Neural cell (in vitro differentiated cells): ENCODE results near the gene PAMR1. TPM values are rescaled to one million over a fixed set of nuclear protein-coding genes. Genes with fewer than 3 reads are reported as not detected.
A peak's percentile ranks its signal among the peaks of the same experiment; 100 is the strongest.

Source experiments
- H2AFZ ChIP-seq: fragments of 200-600, 300-800 bp; sonication (generic), shearing (Covaris generic); 2 replicates; pipeline ENCODE4 v1.6.0; 2014; ENCODE audit warnings: low read depth, mild to moderate bottlenecking, antibody characterized with exemption, low read length, moderate library complexity
- H3F3A ChIP-seq: fragments of 200-600 bp; shearing (Covaris generic); 2 replicates; pipeline ENCODE4 v1.6.1; 2016; ENCODE audit warnings: mild to moderate bottlenecking, moderate library complexity, mixed read lengths, antibody characterized with exemption, low read length; ENCODE audit not compliant: insufficient read depth, poor library complexity, severe bottlenecking
- H3K27ac ChIP-seq: fragments of 200-600, 300-800 bp; sonication (generic), shearing (Covaris generic); 2 replicates; pipeline ENCODE4 v1.5.1; 2014; ENCODE audit warnings: mild to moderate bottlenecking, low read length, moderate library complexity
- H3K27me3 ChIP-seq: fragments of 300-800, 200-600 bp; sonication (generic), shearing (Covaris generic); 2 replicates; pipeline ENCODE4 v1.6.0; 2014; ENCODE audit warnings: mild to moderate bottlenecking, low read depth, low read length, moderate library complexity; ENCODE audit not compliant: insufficient read depth
- H3K36me3 ChIP-seq: fragments of 300-800, 200-600 bp; sonication (generic), shearing (Covaris generic); 2 replicates; pipeline ENCODE4 v1.5.1; 2014; ENCODE audit warnings: mild to moderate bottlenecking, antibody characterized with exemption, low read length, moderate library complexity; ENCODE audit not compliant: insufficient read depth
- H3K4me2 ChIP-seq: fragments of 300-800, 200-600 bp; sonication (generic), shearing (Covaris generic); 2 replicates; pipeline ENCODE4 v1.6.0; 2014; ENCODE audit warnings: mild to moderate bottlenecking, low read length
- H3K4me3 ChIP-seq: fragments of 300-800, 200-600 bp; sonication (generic), shearing (Covaris generic); 2 replicates; pipeline ENCODE4 v1.5.1; 2014; ENCODE audit warnings: mild to moderate bottlenecking, low read length, moderate library complexity
- H3K79me2 ChIP-seq: fragments of 200-600 bp; shearing (Covaris generic); replicated peaks from 2 replicates; pipeline ENCODE4 v1.6.0; 2014; ENCODE audit warnings: mild to moderate bottlenecking, low read length, moderate library complexity; ENCODE audit not compliant: insufficient read depth
- H3K9ac ChIP-seq: fragments of 300-800, 200-600 bp; sonication (generic), shearing (Covaris generic); 2 replicates; pipeline ENCODE4 v1.6.1; 2016; ENCODE audit warnings: mild to moderate bottlenecking, low read length, mixed read lengths
- H3K9me2 ChIP-seq: fragments of 200-600 bp; shearing (Covaris generic); 2 replicates; pipeline ENCODE4 v1.6.1; 2016; ENCODE audit warnings: mild to moderate bottlenecking, low read length, mixed read lengths; ENCODE audit not compliant: insufficient read depth
- H3K9me3 ChIP-seq: fragments of 200-600, 300-800 bp; sonication (generic), shearing (Covaris generic); 2 replicates; pipeline ENCODE4 v1.6.1; 2016; ENCODE audit warnings: mild to moderate bottlenecking, mixed run types, low read length, moderate library complexity, mixed read lengths
- H4K20me1 ChIP-seq: fragments of 200-600 bp; shearing (Covaris generic); 2 replicates; pipeline ENCODE4 v1.6.1; 2016; ENCODE audit warnings: mild to moderate bottlenecking, mixed run types; ENCODE audit not compliant: insufficient read depth
- CTCF ChIP-seq: fragments of 450-650 bp; IDR thresholded peaks from 2 replicates; pipeline ENCODE4 v1.5.1; 2014; ENCODE audit warnings: antibody characterized with exemption, mild to moderate bottlenecking, moderate library complexity; ENCODE audit not compliant: poor library complexity, severe bottlenecking
- EP300 ChIP-seq: fragments of 450-650 bp; conservative IDR thresholded peaks from 2 replicates; pipeline ENCODE4 v1.6.1; 2014; ENCODE audit warnings: antibody characterized with exemption, mild to moderate bottlenecking, moderate library complexity; ENCODE audit not compliant: poor library complexity, severe bottlenecking
- EZH2 ChIP-seq: fragments of 200-600, 300-800 bp; shearing (Covaris generic), sonication (generic); IDR thresholded peaks from 2 replicates; pipeline ENCODE4 v1.6.1; 2014; ENCODE audit warnings: antibody characterized with exemption, low read length, borderline replicate concordance, mild to moderate bottlenecking; ENCODE audit not compliant: insufficient read depth, poor library complexity, severe bottlenecking
- MXI1 ChIP-seq: fragments of 450-650 bp; conservative IDR thresholded peaks from 2 replicates; pipeline ENCODE4 v1.6.1; 2014; ENCODE audit warnings: antibody characterized with exemption, mild to moderate bottlenecking; ENCODE audit not compliant: poor library complexity, severe bottlenecking
- POLR2AphosphoS5 ChIP-seq: IDR thresholded peaks from 2 replicates; pipeline ENCODE4 v1.6.1; 2012
- RAD21 ChIP-seq: fragments of 450-650 bp; conservative IDR thresholded peaks from 2 replicates; pipeline ENCODE4 v1.6.1; 2014; ENCODE audit warnings: antibody characterized with exemption, mild to moderate bottlenecking, moderate library complexity
- SMC3 ChIP-seq: fragments of 450-650 bp; conservative IDR thresholded peaks from 2 replicates; pipeline ENCODE4 v1.6.1; 2014; ENCODE audit warnings: antibody characterized with exemption, mild to moderate bottlenecking, moderate library complexity; ENCODE audit not compliant: poor library complexity
- TAF1 ChIP-seq: IDR thresholded peaks from 2 replicates; pipeline ENCODE4 v1.6.1; 2012; ENCODE audit warnings: low read depth
- polyA plus RNA-seq: library from polyadenylated mRNA; depleted of rRNA; stranded (reverse); fragments of >200 nt; gene quantifications from 2 replicates; pipeline ENCODE4 v1.2.3, GENCODE V29; 2014
- TF ChIP-seq, protein P1 (sequence below): IDR thresholded peaks from 2 replicates; pipeline ENCODE4 v1.6.1; 2012; ENCODE audit warnings: borderline replicate concordance

Gene PAMR1
- polyA plus RNA-seq, 1 donor from 2014 or later, result 0.48 TPM

DNA sequence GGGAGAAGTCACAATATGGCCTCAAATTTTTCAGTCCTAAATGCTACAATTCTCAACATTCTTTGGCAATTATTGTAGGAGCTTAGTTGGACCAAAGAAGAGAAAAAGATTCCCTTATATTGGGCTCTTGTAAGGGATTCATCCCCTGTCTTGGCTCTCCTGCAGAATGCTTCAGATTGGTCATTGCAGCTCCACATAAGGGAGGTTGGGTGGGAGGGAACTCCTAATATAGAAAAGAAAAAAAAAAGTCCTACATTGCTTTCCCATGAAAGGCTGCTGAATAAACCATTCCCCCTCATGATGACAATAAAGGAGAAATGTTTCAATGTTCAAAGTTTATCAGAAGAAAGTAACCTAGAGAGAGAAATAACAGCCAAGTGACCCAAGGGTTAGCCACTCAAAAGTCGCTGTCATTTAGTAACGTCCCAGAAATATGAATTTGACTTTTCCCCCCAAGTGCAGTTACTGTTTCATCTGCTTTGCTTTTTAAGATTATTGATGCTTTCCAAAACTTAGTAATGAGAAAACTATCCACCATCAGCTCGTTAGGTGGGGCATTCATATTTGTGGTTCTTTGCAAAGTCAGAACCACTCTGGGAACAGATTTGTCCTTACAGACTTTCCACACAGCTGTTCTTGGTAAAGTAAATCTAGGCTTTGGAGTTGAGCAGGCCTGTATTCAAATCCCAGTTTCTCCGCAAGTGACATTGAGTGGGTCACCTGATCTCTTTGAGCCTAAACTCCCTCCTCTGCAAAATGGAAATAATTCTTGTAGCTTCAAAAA, 101.1 kb downstream of the PAMR1 start:
- Histone ChIP-seq H3K79me2 (no peaks in the 10 kb centered on the region), H3K27ac (no peak overlapping the region), H3F3A (no peaks in the 10 kb centered on the region), H3K36me3 (no peaks in the 10 kb centered on the region), H4K20me1 (no peaks in the 10 kb centered on the region), H2AFZ (no peak overlapping the region), H3K4me2 (no peak overlapping the region), H3K4me3 (no peak overlapping the region), H3K27me3 (no peaks in the 10 kb centered on the region), H3K9me3 (no peaks in the 10 kb centered on the region), H3K9ac (no peak overlapping the region), H3K9me2 (no peaks in the 10 kb centered on the region)
- no peak for TF ChIP-seq EP300
- no peak for TF ChIP-seq TAF1
- TF ChIP-seq CTCF, result no peak
- no peak for TF ChIP-seq EZH2
- no peak for TF ChIP-seq RAD21
- no peak for TF ChIP-seq POLR2AphosphoS5
- no peak for TF ChIP-seq SMC3
- no peak for TF ChIP-seq MXI1
- TF ChIP-seq, protein P1, sequence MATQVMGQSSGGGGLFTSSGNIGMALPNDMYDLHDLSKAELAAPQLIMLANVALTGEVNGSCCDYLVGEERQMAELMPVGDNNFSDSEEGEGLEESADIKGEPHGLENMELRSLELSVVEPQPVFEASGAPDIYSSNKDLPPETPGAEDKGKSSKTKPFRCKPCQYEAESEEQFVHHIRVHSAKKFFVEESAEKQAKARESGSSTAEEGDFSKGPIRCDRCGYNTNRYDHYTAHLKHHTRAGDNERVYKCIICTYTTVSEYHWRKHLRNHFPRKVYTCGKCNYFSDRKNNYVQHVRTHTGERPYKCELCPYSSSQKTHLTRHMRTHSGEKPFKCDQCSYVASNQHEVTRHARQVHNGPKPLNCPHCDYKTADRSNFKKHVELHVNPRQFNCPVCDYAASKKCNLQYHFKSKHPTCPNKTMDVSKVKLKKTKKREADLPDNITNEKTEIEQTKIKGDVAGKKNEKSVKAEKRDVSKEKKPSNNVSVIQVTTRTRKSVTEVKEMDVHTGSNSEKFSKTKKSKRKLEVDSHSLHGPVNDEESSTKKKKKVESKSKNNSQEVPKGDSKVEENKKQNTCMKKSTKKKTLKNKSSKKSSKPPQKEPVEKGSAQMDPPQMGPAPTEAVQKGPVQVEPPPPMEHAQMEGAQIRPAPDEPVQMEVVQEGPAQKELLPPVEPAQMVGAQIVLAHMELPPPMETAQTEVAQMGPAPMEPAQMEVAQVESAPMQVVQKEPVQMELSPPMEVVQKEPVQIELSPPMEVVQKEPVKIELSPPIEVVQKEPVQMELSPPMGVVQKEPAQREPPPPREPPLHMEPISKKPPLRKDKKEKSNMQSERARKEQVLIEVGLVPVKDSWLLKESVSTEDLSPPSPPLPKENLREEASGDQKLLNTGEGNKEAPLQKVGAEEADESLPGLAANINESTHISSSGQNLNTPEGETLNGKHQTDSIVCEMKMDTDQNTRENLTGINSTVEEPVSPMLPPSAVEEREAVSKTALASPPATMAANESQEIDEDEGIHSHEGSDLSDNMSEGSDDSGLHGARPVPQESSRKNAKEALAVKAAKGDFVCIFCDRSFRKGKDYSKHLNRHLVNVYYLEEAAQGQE, result no peak

DNA sequence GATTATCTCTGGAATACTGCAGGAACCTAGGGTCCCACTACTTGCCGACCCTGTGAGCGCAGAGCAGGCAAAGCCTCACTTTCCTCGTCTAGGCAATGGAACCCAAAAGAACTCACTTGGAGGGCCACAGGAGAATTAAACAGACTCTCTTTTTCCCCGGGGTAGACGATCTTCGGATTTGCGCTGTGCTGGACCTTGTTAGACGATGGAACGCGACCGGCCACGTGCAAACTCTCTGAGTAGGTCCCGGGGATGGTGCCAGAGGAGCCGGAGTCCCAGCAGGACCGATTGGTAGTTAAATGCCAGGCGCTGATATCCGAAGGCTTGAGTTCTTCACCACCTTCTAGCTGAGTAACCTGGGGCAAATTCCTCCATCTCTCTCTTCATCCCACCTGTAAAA, 105.0 kb downstream of the PAMR1 start:
- H4K20me1 ChIP-seq, result no peaks in the 10 kb centered on the region
- peak overlapping the region; percentile 94 for H3K9ac ChIP-seq
- H3K27ac ChIP-seq, result peak overlapping the region; percentile 92
- H3K27me3 ChIP-seq, result no peaks in the 10 kb centered on the region
- H3K4me2 ChIP-seq, result peak overlapping the region; percentile 76
- H3K79me2 ChIP-seq, result peaks cover 33% of the 10 kb centered on the region
- H3K9me2 ChIP-seq, result no peaks in the 10 kb centered on the region
- H2AFZ ChIP-seq, result no peak overlapping the region
- no peaks in the 10 kb centered on the region for H3K9me3 ChIP-seq
- H3K36me3 ChIP-seq, result no peaks in the 10 kb centered on the region
- no peak for TF ChIP-seq CTCF
- no peak for TF ChIP-seq SMC3
- no peak for TF ChIP-seq EZH2
- TF ChIP-seq EP300, result no peak
- no peak for TF ChIP-seq TAF1
- TF ChIP-seq RAD21, result no peak
- no peak for TF ChIP-seq MXI1
- TF ChIP-seq, protein P1, result no peak
- TF ChIP-seq POLR2AphosphoS5, result no peak
- peak overlapping the region; percentile 88 for H3K4me3 ChIP-seq
- H3F3A ChIP-seq, result no peaks in the 10 kb centered on the region
